Transverse colon (tissue), 4 donors: ENCODE results near the gene ARL4D. TPM values are rescaled to one million over a fixed set of nuclear protein-coding genes. Genes with fewer than 3 reads are reported as not detected.
"Not testable (repeated sequence)": the region's sequence is repeated elsewhere in the genome, so short reads cannot be mapped to it uniquely, and the experiment has no call there.

Experiments used
- DNase-seq: peaks from one replicate; pipeline ENCODE4 v3.0.0-alpha.2; 2019
- H3K27ac ChIP-seq, 4 donors: fragments of 200-600 bp; sonication (generic); 2 replicates each; pipeline ENCODE4 v1.5.1; 2016 to 2018; ENCODE audit warnings: inconsistent platforms in 4 of 4
- H3K27me3 ChIP-seq: fragments of 200-600 bp; sonication (generic); 2 replicates; pipeline ENCODE4 v1.5.1; 2017; ENCODE audit warnings: inconsistent platforms
- H3K36me3 ChIP-seq, 4 donors: fragments of 200-600 bp; sonication (generic); 2 replicates each; pipeline ENCODE4 v1.5.1; 2017 to 2019; ENCODE audit warnings: inconsistent platforms in 4 of 4
- H3K4me1 ChIP-seq, 4 donors: fragments of 200-600 bp; sonication (generic); 2 replicates each; pipeline ENCODE4 v1.5.1; 2017 to 2020; ENCODE audit warnings: inconsistent platforms in 4 of 4
- H3K4me3 ChIP-seq, 4 donors: fragments of 200-600 bp; sonication (generic); 1 replicate in 1 of 4; 2 replicates in 3 of 4; pipeline versions ENCODE4 v1.5.1 to v1.6.1; 2017 to 2019; ENCODE audit warnings: inconsistent platforms in 4 of 4
- H3K9me3 ChIP-seq, 2 donors: fragments of 200-600 bp; sonication (generic); 2 replicates each; pipeline ENCODE4 v1.5.1; 2017 to 2019; ENCODE audit warnings: inconsistent platforms in 2 of 2
- CTCF ChIP-seq, 5 experiments: fragments of 200-600 bp in 3 of 5; fragments of 450-650 bp in 2 of 5; sonication (generic) in 3 of 5; IDR thresholded peaks; 1 replicate in 2 of 5; 2 replicates in 3 of 5; pipeline ENCODE4 v1.5.1; 2016 to 2017; ENCODE audit warnings: antibody characterized with exemption in 5 of 5, inconsistent platforms in 3 of 5, mild to moderate bottlenecking in 2 of 5, moderate library complexity in 1 of 5
- EP300 ChIP-seq: sonication (generic); formaldehyde crosslinking; IDR thresholded peaks from one replicate; pipeline ENCODE4 v1.6.1; 2017; ENCODE audit warnings: antibody characterized with exemption, low read depth
- POLR2A ChIP-seq: fragments of 450-650 bp; IDR thresholded peaks from one replicate; pipeline ENCODE4 v1.6.1; 2016; ENCODE audit warnings: antibody characterized with exemption, mild to moderate bottlenecking, moderate library complexity
- POLR2AphosphoS5 ChIP-seq, 3 donors: sonication (generic); formaldehyde crosslinking; IDR thresholded peaks; one replicate each; pipeline ENCODE4 v1.6.1; 2016; ENCODE audit warnings: antibody characterized with exemption in 3 of 3
- WGBS, 2 donors: methylation state at CpG; one replicate each; pipeline ENCODE4 v1.1.5; 2018; ENCODE audit warnings: low coverage in 1 of 2; 5-methylcytosine and 5-hydroxymethylcytosine counted together
- in situ Hi-C, 4 donors: fragments of 200-750 bp; cut with MboI; loops; one replicate each; pipeline versions ENCODE4 v1.15.0 to v1.15.1; 2017; ENCODE audit warnings: low sequenced_read_pairs in 3 of 4, low pct_ligation_motif_present in 1 of 4, low pct_unique_long_range_greater_than_20kb in 1 of 4
- intact Hi-C: fragments of 100-400 bp; cut with DNase I; formaldehyde crosslinking; loops from one replicate; pipeline ENCODE4 v1.15.1; 2023; ENCODE audit warnings: low total_unique reads
- total RNA-seq, 4 donors: library from RNA; depleted of rRNA; stranded (reverse); fragments of >200 nt; gene quantifications; one replicate each; pipeline ENCODE4 v1.1.0, GENCODE V29; 2016

ARL4D gene
- total RNA-seq, 4 donors from 2014 or later: 6.7 to 29.5 (median 8.8) TPM

- 55 to 61% methylated on average over 6 to 11 of the region's 11 CpGs for WGBS, 2 donors
- peak overlapping the region; percentile 28 to 100 (median 58) for H3K27ac ChIP-seq
- H3K4me1 ChIP-seq: peaks cover 9 to 21% (median 19%) of the 10 kb centered on the region in 4 donors
- TF ChIP-seq CTCF (IDR thresholded peaks at IDR 0.05) (no peak), POLR2A (no peak), EP300 (peak; percentile 84), POLR2AphosphoS5 (IDR thresholded peaks at IDR 0.05) (peak; percentile 40 to 82 (median 51))
- in situ Hi-C loops (no loop called here), intact Hi-C loops (loop anchor here (2.0 kb wide), 1 partner anchor 50 kb away; no protein-coding TSS in a partner anchor)
- peak; percentile 47 for DNase-seq
- no peaks in the 10 kb centered on the region for H3K27me3 ChIP-seq
- no peaks in the 10 kb centered on the region for H3K9me3 ChIP-seq
- H3K36me3 ChIP-seq: no peaks in the 10 kb centered on the region
- H3K4me3 ChIP-seq: no peak overlapping the region
Measured at GRCh38 chr17:43372273-43372911, 26.4 kb upstream of the ARL4D start.

- Histone ChIP-seq H3K4me1 (peaks cover 8 to 17% (median 15%) of the 10 kb centered on the region in 4 donors), H3K27me3 (no peaks in the 10 kb centered on the region), H3K36me3 (no peaks in the 10 kb centered on the region), H3K27ac (peak overlapping the region; percentile 28 to 100 (median 51)), H3K9me3 (no peaks in the 10 kb centered on the region), H3K4me3 (no peak overlapping the region)
- WGBS, 2 donors: 94 to 100% methylated on average over 1 to 4 of the region's 4 CpGs
- intact Hi-C loops (loop anchor here (2.0 kb wide), 1 partner anchor 51 kb away; no protein-coding TSS in a partner anchor), in situ Hi-C loops (no loop called here)
- no peak for DNase-seq
- TF ChIP-seq CTCF (IDR thresholded peaks at IDR 0.05): no peak
- TF ChIP-seq POLR2A: no peak
- no peak for TF ChIP-seq EP300
- no peak for TF ChIP-seq POLR2AphosphoS5 (IDR thresholded peaks at IDR 0.05)
Measured at GRCh38 chr17:43373356-43373755, 25.4 kb upstream of the ARL4D start.

GRCh38 chr17:43375915-43376314 lies 22.9 kb upstream of the ARL4D start:
- H3K4me1 ChIP-seq: not testable (repeated sequence)

GRCh38 chr17:43377056-43377810 lies 21.6 kb upstream of the ARL4D start:
- no peak overlapping the region for H3K27ac ChIP-seq
- H3K4me3 ChIP-seq: no peak overlapping the region
- no peaks in the 10 kb centered on the region for H3K27me3 ChIP-seq
- intact Hi-C loops: no loop called here
- in situ Hi-C loops: no loop called here
- no peak for DNase-seq
- WGBS, 2 donors: 82 to 94% methylated on average over 2 to 12 of the region's 12 CpGs
- H3K9me3 ChIP-seq: peaks cover 5 to 12% of the 10 kb centered on the region in 2 donors
- TF ChIP-seq POLR2A (no peak), POLR2AphosphoS5 (IDR thresholded peaks at IDR 0.05) (no peak), CTCF (IDR thresholded peaks at IDR 0.05) (no peak), EP300 (no peak)
- no peaks in the 10 kb centered on the region for H3K36me3 ChIP-seq
- H3K4me1 ChIP-seq: peaks cover 0 to 2% (median under 1%) of the 10 kb centered on the region in 4 donors

More at GRCh38 chr17:43375915-43376314, 22.9 kb upstream of the ARL4D start:
- H3K9me3 ChIP-seq, intact Hi-C loops, H3K27me3 ChIP-seq, in situ Hi-C loops, H3K4me3 ChIP-seq, H3K27ac ChIP-seq, H3K36me3 ChIP-seq, DNase-seq: not testable (repeated sequence)
- WGBS, 2 donors: 68% methylated on average over 4 of the region's 4 CpGs; no CpG with 5 or more reads in 1 of the 2 donors
